MCF 10A (cell line): ENCODE measurements around the gene PPFIBP2. TPM values are rescaled to one million over a fixed set of nuclear protein-coding genes. Genes with fewer than 3 reads are reported as not detected.

Experiments used
- BruUV-seq: library from RNA; stranded (reverse); fragments of 400-500 nt; replicated peaks from 2 replicates; lab custom pipeline; 2021; lab: Mats Ljungman, UMichigan
- CTCF ChIA-PET: fragments of 300-600 bp; sonication (Branson Sonifier 250); formaldehyde crosslinking; extraction: SDS; loops from one replicate; lab custom pipeline; 2021; ENCODE audit warnings: antibody characterized with exemption, inconsistent platforms; lab: Yijun Ruan, JAX
- POLR2A ChIA-PET: fragments of 300-600, 350-650 bp; sonication (Branson Sonifier 250); formaldehyde crosslinking; extraction: SDS; loops from one replicate; lab custom pipeline; 2020; ENCODE audit warnings: antibody characterized with exemption, inconsistent platforms; lab: Yijun Ruan, JAX
- DNase-seq: peaks from one replicate; pipeline ENCODE4 v3.0.0-alpha.2; 2018; ENCODE audit not compliant: unreplicated experiment
- H3K27ac Mint-ChIP-seq: one replicate; pipeline ENCODE4 v1.8.0; 2022; ENCODE audit warnings: mild to moderate bottlenecking, low read depth, mixed read lengths; ENCODE audit not compliant: unreplicated experiment
- H3K27me3 Mint-ChIP-seq: one replicate; pipeline ENCODE4 v1.8.0; 2022; ENCODE audit warnings: mixed read lengths; ENCODE audit not compliant: insufficient read depth, unreplicated experiment
- H3K36me3 Mint-ChIP-seq: one replicate; pipeline ENCODE4 v1.8.0; 2022; ENCODE audit warnings: mild to moderate bottlenecking, moderate library complexity, mixed read lengths; ENCODE audit not compliant: insufficient read depth, unreplicated experiment
- H3K4me1 Mint-ChIP-seq: one replicate; pipeline ENCODE4 v1.8.0; 2022; ENCODE audit warnings: mixed read lengths; ENCODE audit not compliant: insufficient read depth, unreplicated experiment
- H3K4me3 Mint-ChIP-seq: one replicate; pipeline ENCODE4 v1.8.0; 2022; ENCODE audit warnings: mild to moderate bottlenecking, moderate library complexity, mixed read lengths; ENCODE audit not compliant: unreplicated experiment
- H3K9me3 Mint-ChIP-seq: one replicate; pipeline ENCODE4 v1.8.0; 2022; ENCODE audit warnings: mixed read lengths; ENCODE audit not compliant: unreplicated experiment
- CTCF ChIP-seq: fragments of 200-600 bp; IDR thresholded peaks from one replicate; pipeline ENCODE4 v1.8.0; 2022; ENCODE audit warnings: antibody characterized with exemption, mild to moderate bottlenecking; ENCODE audit not compliant: unreplicated experiment
- intact Hi-C: fragments of 100-400 bp; cut with micrococcal nuclease; formaldehyde crosslinking; loops from 2 replicates; pipeline ENCODE4 v1.14.1; 2022
- total RNA-seq: library from RNA; stranded (reverse); gene quantifications from 2 replicates; pipeline ENCODE4 v1.2.3, GENCODE V29; 2022

Gene PPFIBP2
- total RNA-seq, 1 experiment from 2014 or later, result 3.5 TPM

DNA sequence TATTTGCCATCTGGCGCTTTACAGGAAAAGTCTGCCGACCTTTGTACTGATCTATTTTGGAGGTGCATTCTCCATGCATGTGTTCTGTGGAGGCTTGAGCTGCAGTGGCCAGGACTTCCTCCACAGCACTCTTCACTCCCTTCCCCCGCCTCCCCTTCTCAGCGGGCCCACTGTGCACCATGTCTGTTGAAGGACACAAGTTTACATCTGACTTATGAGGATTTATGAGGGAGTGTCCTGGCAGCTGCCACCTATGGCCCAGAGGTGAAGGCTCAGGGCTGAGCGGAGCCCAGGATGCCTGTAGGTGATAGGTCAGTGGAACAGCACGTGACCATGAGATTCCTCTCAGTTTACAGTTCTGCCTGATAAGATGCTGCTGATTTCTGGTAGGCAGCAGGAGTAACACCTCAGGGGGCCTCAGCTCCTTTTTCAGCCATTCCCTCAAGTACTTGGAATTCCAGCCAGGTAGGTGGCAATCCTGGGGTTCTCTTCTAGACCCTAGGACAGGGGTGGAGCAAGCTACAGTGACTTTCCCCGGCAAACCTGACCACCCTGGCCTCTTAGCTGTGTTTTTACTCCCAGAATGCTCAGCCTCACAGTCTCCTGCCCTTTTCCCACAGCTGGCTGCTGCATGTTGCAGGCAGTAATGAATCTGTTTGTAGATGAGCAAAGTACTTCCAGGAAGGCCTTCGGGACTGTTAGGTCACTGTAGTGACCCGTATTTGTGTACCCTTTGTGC lies 59.9 kb downstream of the PPFIBP2 start:
- ChIA-PET POLR2A (interaction anchor here (3.1 kb wide), 1 partner anchor 27 kb away, joined by 17 read pairs; no protein-coding TSS in a partner anchor), CTCF (interaction anchor here (0.6 to 14.2 kb wide), 10 partner anchors 10 to 128 kb away, joined by 3 to 488 read pairs (median 4); partner anchors contain the start of gene PPFIBP2)
- Mint-ChIP-seq H3K27ac (no peak overlapping the region), H3K27me3 (no peaks in the 10 kb centered on the region), H3K4me3 (no peak overlapping the region), H3K36me3 (peaks cover 6% of the 10 kb centered on the region), H3K9me3 (no peaks in the 10 kb centered on the region), H3K4me1 (peaks cover 35% of the 10 kb centered on the region)
- BruUV-seq, result no TSS peak
- no peak for TF ChIP-seq CTCF
- intact Hi-C loops, result loop anchor here (5.0 kb wide), 1 partner anchor 414 kb away; the partner anchor contains the start of gene EIF3F
- DNase-seq, result no peak

DNA sequence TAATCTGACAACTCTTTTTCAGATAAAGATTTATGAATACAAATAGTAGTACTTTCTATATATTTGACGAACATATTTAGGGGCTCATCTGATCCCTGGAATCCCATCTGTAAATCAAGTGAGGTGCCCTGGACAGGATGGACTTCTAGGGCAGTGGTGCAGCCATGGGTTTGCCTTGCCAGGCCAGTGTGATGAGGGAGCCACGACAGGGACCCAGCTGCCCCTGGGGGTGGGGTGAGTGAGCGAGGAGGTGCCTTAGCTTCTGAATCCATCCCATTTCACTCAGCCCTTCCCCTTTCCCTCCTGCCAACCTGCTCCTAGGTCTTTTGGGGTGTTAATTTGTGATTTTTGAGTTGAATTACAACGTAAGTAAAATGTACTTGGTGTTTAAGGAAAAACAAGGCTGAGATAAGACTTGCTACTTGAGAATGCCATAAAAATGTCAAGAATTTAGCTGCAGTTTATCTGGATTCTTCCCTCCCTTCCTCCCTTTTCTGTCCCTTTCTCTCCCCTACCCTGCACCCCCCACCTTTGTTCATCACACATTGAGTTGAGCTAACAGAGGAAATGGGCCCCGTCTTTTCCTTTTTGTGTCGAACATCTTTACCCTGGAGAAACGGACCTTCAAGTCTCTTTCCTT lies 60.8 kb downstream of the PPFIBP2 start:
- Mint-ChIP-seq H3K27ac (no peak overlapping the region), H3K9me3 (no peaks in the 10 kb centered on the region), H3K4me1 (peaks cover 44% of the 10 kb centered on the region), H3K27me3 (no peaks in the 10 kb centered on the region), H3K36me3 (peaks cover 6% of the 10 kb centered on the region), H3K4me3 (no peak overlapping the region)
- POLR2A ChIA-PET, result interaction anchor here (0.7 to 3.1 kb wide), 4 partner anchors 12 to 83 kb away, joined by 3 to 17 read pairs (median 5); no protein-coding TSS in a partner anchor
- no peak for DNase-seq
- CTCF ChIA-PET, result interaction anchor here (0.6 to 14.2 kb wide), 11 partner anchors 9 to 971 kb away, joined by 3 to 488 read pairs (median 3); partner anchors contain the start of genes ILK and PPFIBP2
- TF ChIP-seq CTCF, result no peak
- intact Hi-C loops, result loop anchor here (5.0 kb wide), 1 partner anchor 413 kb away; the partner anchor contains the start of gene EIF3F
- no TSS peak for BruUV-seq

DNA sequence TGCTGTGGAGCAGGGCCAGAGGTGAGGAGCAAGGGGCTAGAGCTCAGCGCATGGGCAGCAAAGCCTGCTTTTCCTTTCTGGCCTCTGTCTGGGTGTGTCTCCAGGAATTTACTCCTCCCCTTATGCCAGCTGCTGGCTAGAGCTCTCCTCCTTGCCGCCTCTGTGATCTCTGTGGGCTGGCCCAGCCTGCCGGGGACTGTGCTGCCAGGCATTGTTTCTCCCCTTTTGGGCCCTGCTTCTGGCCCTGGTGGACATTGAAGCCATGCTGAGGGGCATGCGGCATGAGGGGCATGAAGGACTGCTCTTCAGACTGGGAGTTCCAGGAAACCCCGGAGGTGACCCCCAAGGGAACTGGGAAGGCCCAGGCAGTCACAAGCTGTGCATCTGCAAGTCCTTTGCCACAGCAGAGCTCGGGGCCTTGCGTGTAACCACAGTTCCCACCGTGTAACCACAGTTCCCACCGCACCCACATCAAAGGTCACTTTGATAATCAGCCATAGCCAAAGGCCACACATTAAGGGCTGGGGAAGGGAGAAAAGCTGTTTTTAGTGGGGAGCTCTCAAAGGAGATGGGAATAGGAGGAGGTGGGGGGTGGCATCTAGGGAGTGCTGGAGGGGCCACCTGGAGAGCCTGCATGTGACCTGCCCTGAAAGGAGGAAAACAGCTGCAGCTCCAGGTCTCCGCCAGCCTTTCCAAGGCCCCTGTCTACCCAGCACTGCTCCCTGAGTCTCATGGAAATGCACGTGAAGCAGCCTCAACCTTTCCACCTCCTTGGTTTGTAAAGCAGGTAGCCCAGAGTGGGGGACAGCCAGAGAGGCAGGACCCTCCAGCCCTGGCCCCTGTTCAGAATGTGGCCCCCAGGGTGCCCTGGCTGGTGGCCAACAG lies 62.3 kb downstream of the PPFIBP2 start:
- no peaks in the 10 kb centered on the region for H3K27me3 Mint-ChIP-seq
- no peak overlapping the region for H3K4me3 Mint-ChIP-seq
- ChIA-PET POLR2A (interaction anchor here (0.7 to 3.1 kb wide), 9 partner anchors 8 to 81 kb away, joined by 3 to 17 read pairs (median 3); no protein-coding TSS in a partner anchor), CTCF (interaction anchor here (0.6 to 14.2 kb wide), 10 partner anchors 8 to 739 kb away, joined by 3 to 488 read pairs (median 4); no protein-coding TSS in a partner anchor)
- intact Hi-C loops, result no loop called here
- no peaks in the 10 kb centered on the region for H3K9me3 Mint-ChIP-seq
- no peak for TF ChIP-seq CTCF
- BruUV-seq, result no TSS peak
- DNase-seq, result peak; percentile 59
- no peak overlapping the region for H3K27ac Mint-ChIP-seq
- peaks cover 6% of the 10 kb centered on the region for H3K36me3 Mint-ChIP-seq
- H3K4me1 Mint-ChIP-seq, result peaks cover 50% of the 10 kb centered on the region
